HK-2 (cell line): ENCODE results near the gene MS4A15.

Experiments used
- DNase-seq: peaks from one replicate; pipeline ENCODE4 v3.0.0-alpha.2; 2018; ENCODE audit not compliant: unreplicated experiment

Gene MS4A15

GRCh38 chr11:60777572-60777971 is 20.9 kb downstream of the MS4A15 start:
- no peak for DNase-seq

DNA sequence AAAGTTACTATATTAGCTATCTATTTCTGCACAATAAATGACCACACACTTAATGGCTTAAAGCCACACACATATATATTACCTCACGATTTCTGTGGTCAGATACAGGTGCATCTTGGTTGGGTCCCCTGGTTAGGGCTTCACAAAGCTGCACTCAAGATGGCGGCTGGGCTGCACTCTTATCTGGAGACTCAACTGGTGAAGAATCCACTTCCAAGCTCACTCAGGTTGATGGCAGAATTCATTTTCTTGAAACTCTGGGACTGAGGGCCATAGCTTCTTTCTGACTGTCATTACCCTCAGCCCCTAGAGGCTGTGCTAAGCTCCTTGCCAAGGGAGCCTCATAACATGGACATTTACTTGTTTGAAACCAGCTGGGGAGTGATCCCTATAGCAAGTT is 23.4 kb downstream of the MS4A15 start:
- no peak for DNase-seq

DNA sequence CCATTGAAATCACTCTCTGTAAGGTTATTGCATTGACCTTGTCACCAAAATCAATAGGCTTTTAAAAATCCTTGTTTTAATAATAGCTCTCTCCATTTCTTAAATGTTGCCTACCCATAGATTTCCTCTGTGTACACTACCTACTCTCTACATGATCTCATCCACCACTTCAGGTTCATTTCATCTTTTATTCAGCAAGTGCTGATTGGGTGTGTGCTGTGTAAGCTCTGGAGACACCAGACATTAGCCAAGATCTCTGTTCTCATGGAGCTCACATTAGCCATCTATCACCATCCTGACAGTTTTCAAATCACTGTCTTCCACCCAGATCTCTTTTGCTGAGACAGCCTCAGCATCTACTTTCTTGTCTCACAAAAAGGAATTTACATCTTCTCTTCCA is 24.1 kb downstream of the MS4A15 start:
- DNase-seq = no peak

DNA sequence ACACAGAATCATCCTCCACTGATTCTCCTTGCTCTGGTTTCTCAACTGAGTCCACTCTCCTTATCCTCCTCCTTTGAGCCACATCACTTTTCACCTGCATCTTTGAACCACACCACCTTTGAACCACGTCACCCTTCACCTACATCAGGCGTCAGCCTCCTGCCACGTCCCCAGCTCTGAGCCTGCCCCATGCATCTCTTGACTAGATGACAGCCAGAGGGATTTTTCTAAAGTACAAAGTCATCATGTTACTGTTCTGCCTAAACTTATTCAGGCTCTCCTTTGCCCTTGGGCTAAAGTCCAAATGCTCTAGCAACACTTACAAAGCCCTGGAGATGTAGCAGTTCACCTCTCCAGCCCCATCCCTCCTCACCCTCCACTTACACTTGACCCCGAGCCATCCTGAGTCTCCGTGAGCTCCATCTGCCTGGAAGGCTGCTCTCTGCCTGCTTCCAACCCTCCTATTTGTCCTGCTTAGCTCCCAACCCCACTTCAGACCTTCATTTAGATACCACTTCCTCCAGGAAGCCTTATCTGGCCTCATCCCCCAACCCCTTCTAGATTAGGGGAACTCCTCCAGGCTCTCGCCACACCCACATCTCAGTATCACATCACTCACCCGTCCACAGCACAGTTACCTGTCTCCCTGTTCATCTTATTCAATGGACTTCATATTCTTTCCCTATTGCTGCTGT is 24.8 kb downstream of the MS4A15 start:
- DNase-seq = no peak

GRCh38 chr11:60781981-60782316 is 25.3 kb downstream of the MS4A15 start:
- no peak for DNase-seq

DNA sequence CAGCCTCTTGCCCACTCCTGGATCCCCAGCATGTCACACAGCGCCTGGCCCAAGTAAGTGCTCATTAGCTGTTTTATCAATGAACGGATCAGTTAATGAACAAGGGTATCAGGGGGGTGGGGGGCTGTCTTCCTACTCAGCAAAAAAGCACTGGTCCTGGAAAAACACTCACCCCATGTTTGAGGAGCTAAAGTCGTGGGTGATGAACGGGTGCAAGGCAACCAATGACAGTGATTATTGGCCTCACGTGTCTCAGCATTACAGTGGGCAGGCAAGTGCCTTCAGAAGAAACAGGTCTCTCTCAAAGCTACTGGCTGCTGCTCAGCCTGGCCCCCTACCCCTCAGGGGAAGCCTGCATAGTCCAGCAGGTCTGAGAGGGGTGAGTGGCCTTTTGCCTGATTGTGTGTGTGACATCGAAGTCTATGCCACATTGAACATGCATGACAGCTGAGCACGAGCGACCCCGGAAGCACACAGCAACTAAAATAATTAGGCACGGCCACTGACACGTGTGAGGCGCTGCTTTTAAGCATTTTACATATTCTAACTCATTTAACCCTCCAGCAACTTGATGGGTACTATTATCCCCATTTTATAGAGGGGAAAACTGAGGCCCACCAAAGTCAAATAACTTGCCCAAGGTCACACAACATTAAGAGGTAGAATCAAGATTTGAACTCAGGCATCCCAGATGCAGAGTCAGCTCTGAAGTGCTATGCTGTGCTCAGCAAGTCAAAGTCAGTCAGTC is 25.9 kb downstream of the MS4A15 start:
- DNase-seq = no peak

- DNase-seq = no peak
Measured at GRCh38 chr11:60783141-60783484, 26.4 kb downstream of the MS4A15 start.

DNA sequence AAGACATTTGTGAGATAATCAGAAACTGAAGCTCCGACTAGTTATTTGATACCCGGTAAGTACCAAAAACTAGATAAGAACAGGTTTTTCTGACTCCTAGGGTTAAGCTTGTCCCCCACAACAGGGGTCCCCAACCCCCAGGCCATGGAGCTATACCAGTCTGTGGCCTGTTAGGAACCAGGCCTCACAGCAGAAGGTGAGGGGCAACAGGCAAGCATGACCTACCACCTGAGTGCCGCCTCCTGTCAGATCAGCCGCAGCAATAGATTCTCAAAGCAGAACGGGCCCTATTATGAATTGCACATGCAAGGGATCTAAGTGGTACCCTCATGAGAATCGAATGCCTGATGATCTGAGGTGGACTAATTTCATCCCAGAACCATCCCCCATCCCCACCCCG is 27.2 kb downstream of the MS4A15 start:
- DNase-seq = no peak

DNA sequence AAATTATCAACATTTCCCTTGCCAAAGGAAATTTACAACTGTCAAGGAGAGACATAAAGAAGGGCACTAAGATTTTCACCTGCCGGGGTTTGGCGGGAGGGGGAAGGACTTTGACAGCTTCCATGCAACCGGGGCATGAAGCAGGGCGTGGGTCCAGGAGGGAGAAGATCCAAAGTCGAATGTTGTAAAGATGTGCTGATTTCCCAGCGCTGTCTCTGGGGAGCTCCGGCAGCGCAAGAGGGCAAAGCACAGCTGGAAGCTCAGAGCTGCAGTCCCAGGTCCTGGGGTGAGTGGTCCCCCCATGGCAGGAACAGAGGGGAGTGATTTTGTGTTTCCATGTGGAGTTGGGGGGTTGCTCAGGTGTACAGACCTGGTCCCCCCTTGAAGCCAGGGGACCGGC is 28.5 kb downstream of the MS4A15 start, which contains the start of gene MS4A10:
TSS of gene MS4A10 (plus strand) at position 198 of the 400 bp plus-strand sequence. CDS start 5,003 bp downstream, outside the sequence.
- DNase-seq = no peak

GRCh38 chr11:60785806-60786361 is 29.2 kb downstream of the MS4A15 start:
- DNase-seq = no peak

GRCh38 chr11:60786811-60787567 is 30.3 kb downstream of the MS4A15 start:
- DNase-seq = no peak

GRCh38 chr11:60788401-60789125 is 31.9 kb downstream of the MS4A15 start:
- DNase-seq = no peak

DNA sequence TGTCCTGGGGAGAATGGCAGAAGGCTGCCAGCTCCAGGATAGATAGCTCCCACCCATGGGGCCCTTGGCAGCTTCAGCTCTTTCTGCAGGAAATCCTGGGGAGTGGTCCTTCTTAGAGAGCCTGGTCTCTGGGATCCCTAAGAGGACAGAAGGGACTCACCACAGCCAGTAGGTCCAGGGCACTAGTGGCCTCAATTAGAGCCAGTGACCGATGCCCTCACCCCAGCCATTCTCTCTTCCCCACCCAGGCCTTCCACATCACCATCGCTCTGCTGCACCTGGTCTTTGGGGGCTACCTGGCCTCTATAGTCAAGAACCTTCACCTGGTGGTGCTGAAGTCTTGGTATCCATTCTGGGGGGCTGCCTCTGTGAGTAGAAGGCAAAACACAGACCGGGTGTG is 34.1 kb downstream of the MS4A15 start:
- DNase-seq = no peak

GRCh38 chr11:60791153-60791933 is 34.7 kb downstream of the MS4A15 start:
- DNase-seq = no peak

DNA sequence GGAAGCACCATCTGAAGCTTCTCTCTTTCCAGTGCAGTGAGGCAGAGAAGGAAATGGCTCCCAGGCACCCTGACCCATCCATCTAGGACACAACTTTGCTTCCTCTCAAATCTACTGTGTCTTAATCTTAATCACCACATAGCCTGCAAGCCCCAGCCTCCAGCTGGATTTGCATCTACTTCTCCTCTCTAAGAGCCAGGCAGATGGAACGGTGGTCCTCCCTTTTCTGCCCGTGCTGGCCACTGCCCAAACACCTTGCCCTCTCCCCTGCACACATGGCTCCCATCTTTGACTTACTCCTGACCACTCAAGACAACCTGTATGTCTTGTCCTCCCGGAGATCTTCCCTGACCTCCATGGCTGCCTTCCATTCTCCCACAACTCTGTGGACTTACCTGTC is 35.9 kb downstream of the MS4A15 start:
- DNase-seq = no peak

- no peak for DNase-seq
Measured at GRCh38 chr11:60795291-60795690, 38.6 kb downstream of the MS4A15 start.

GRCh38 chr11:60797846-60798630 is 41.4 kb downstream of the MS4A15 start:
- no peak for DNase-seq

DNA sequence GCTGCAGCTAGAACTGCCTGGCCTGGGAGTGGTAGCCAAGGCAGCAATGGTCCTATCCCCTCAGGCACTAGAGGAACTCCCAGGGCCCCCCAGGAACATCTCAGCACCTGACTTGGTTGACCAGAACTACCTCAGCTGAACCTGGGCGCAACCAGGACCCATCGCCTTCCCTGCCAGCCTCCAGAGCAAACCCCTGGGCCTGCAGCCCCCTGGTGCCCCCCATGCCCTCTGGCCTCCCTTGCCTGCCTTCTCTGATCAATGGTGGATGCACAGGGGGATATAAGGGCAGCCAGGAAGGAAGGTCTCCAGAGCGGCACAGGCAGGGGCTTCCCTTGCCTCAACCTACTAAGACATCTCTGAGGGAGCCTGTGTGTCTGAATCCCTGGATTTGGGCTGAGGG is 42.0 kb downstream of the MS4A15 start:
- no peak for DNase-seq

DNA sequence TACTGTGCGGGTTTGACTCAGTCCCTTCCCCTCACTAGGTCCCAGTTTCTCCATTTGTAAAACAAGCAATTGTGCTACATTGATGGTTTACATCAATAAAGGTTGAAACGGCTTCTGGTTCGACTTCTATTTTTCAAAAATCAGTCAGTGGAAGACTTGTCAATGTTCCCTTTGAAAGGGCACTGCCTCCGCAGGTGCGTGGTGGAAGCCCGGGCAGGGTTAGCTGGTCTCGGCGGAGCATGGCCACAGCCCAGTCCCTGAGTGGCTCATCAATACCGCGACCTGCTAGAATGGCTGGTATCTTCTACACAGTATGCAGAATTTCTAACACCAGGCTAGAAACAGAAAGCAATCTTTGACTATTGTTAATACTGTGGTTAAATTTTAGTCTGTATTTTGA is 44.5 kb downstream of the MS4A15 start:
- DNase-seq = no peak

DNA sequence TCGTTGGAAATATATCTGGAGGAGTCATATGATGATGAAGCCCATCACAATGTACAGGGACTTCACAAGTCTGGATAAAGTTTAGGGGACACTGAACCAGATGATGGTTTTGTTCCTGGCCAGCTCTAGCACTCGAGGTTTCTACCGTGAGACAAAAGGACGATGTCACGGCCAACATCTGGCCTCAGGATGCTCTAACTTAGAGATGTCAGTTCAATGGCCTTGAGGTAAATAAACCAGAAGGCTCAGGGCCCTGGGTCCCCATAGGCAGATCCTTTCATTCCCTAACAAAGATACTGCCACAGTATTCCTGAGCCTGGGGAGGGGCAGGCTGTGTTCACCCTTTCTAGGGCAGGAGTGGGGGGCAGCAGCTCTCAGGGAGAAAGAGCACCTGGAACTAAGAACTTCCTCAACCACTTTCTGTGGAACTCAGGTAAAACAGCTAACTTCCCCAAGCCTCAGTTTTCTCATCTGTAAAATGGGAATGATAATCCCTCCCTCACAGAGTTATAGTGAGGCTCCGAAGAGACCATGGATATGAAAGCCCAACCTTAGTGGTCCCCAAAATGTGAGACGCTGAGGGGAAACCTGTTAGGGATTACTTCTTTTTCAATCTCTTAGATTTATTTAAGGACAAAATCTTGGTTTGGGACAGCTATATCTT is 46.7 kb downstream of the MS4A15 start:
- no peak for DNase-seq
